ENCODE data around the gene RAMAC.

DNA sequence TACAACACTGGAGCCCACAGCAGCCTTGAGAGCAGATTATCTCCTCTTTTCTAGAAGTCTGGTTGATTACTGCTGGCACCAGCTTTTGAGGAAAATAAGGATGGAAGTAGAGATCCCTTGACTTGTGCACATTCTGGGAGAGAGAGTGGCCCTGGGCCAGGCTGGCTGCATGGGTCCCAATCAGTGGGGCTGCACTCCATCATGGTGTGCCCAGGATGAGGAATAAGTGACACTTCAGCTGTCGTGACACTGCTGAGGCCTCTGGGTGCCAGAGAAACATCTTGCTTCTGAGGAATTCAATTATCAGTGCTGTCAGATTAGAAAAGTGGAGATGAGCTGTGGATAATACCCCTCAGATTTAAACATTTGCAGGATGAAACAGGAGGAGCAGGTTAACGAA lies 9.1 kb downstream of the RAMAC start:
- no peak for TF ChIP-seq RAD21 (conservative IDR thresholded peaks at IDR 0.05 in 1 of 2, IDR thresholded peaks at IDR 0.05 in 1 of 2)
- TF ChIP-seq CEBPB (IDR thresholded peaks at IDR 0.05) = no peak
- TF ChIP-seq, protein P1, sequence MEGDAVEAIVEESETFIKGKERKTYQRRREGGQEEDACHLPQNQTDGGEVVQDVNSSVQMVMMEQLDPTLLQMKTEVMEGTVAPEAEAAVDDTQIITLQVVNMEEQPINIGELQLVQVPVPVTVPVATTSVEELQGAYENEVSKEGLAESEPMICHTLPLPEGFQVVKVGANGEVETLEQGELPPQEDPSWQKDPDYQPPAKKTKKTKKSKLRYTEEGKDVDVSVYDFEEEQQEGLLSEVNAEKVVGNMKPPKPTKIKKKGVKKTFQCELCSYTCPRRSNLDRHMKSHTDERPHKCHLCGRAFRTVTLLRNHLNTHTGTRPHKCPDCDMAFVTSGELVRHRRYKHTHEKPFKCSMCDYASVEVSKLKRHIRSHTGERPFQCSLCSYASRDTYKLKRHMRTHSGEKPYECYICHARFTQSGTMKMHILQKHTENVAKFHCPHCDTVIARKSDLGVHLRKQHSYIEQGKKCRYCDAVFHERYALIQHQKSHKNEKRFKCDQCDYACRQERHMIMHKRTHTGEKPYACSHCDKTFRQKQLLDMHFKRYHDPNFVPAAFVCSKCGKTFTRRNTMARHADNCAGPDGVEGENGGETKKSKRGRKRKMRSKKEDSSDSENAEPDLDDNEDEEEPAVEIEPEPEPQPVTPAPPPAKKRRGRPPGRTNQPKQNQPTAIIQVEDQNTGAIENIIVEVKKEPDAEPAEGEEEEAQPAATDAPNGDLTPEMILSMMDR (IDR thresholded peaks at IDR 0.05) = no peak
- no peak for TF ChIP-seq ESRRA (IDR thresholded peaks at IDR 0.05; ENCODE audit: borderline replicate concordance, low read length)
- TF ChIP-seq RCOR1 (IDR thresholded peaks at IDR 0.05; ENCODE audit: low read depth, low read length) = no peak
- no peak for TF ChIP-seq POLR2AphosphoS2 (conservative IDR thresholded peaks at IDR 0.05; ENCODE audit: low read length)

All from A549 (cell line).